C4-2B (cell line): ENCODE data around the gene MMP15.
"Not testable (repeated sequence)": the region's sequence is repeated elsewhere in the genome, so short reads cannot be mapped to it uniquely, and the experiment has no call there.

Source experiments
- H3K27ac ChIP-seq: fragments of 450-650 bp; 2 replicates; pipeline ENCODE4 v1.5.1; 2017
- CTCF ChIP-seq: fragments of 450-650 bp; conservative IDR thresholded peaks from 2 replicates; pipeline ENCODE4 v1.5.1; 2017; ENCODE audit warnings: mild to moderate bottlenecking
- ZFX ChIP-seq: fragments of 450-650 bp; IDR thresholded peaks from 2 replicates; pipeline ENCODE4 v1.6.1; 2017

Gene MMP15

GRCh38 chr16:58094791-58095574 lies 69.4 kb downstream of the MMP15 start:
- H3K27ac ChIP-seq: no peak overlapping the region
- TF ChIP-seq CTCF (no peak), ZFX (no peak)

- not testable (repeated sequence) for H3K27ac ChIP-seq
Measured at GRCh38 chr16:58095575-58095960, 70.0 kb downstream of the MMP15 start.

- no peak overlapping the region for H3K27ac ChIP-seq
- no peak for TF ChIP-seq CTCF
- TF ChIP-seq ZFX: no peak
Measured at GRCh38 chr16:58096249-58096648, 70.7 kb downstream of the MMP15 start.
